ENCODE measurements around the gene ADGRV1.

ADGRV1 gene

GRCh38 chr5:91183743-91184142 is 625.1 kb downstream of the ADGRV1 start:
- H3K4me3 ChIP-seq (ENCODE audit: low read length): no peak overlapping the region
- TF ChIP-seq CTCF (conservative IDR thresholded peaks at IDR 0.05; ENCODE audit: low read depth, low read length): no peak
- DNase-seq (ENCODE audit: low read depth): no peak

GRCh38 chr5:91186101-91186500 is 627.5 kb downstream of the ADGRV1 start:
- no peak for TF ChIP-seq CTCF (conservative IDR thresholded peaks at IDR 0.05; ENCODE audit: low read depth, low read length)
- no peak overlapping the region for H3K4me3 ChIP-seq (ENCODE audit: low read length)
- no peak for DNase-seq (ENCODE audit: low read depth)

DNA sequence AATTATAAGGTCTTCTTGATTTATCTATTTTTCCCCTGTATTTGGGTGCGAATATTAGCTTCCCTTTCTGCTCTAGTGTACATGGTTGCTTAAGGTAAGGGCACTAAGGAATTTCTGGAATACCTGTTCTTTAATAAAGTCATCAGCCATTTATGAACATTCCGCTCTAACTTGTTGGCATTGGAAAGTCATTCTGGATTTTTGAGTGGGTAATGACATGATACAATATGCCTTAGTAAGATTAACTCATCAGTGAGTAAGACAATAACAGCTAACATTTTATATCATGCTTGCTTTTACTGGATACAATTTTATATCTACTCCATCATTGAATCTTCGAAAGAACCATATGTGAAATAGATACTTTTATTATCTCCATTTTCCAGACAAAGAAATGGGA is 628.4 kb downstream of the ADGRV1 start:
- TF ChIP-seq CTCF (conservative IDR thresholded peaks at IDR 0.05; ENCODE audit: low read depth, low read length): no peak
- no peak overlapping the region for H3K4me3 ChIP-seq (ENCODE audit: low read length)
- no peak for DNase-seq (ENCODE audit: low read depth)

GRCh38 chr5:91188755-91189154 is 630.2 kb downstream of the ADGRV1 start:
- TF ChIP-seq CTCF (conservative IDR thresholded peaks at IDR 0.05; ENCODE audit: low read depth, low read length): no peak
- DNase-seq (ENCODE audit: low read depth): no peak

GRCh38 chr5:91189480-91190313 is 631.1 kb downstream of the ADGRV1 start:
- H3K4me3 ChIP-seq (ENCODE audit: low read length): no peak overlapping the region
- no peak for TF ChIP-seq CTCF (conservative IDR thresholded peaks at IDR 0.05; ENCODE audit: low read depth, low read length)
- no peak for DNase-seq (ENCODE audit: low read depth)

More at GRCh38 chr5:91188755-91189154, 630.2 kb downstream of the ADGRV1 start:
- no peak overlapping the region for H3K4me3 ChIP-seq (ENCODE audit: low read length)

DNA sequence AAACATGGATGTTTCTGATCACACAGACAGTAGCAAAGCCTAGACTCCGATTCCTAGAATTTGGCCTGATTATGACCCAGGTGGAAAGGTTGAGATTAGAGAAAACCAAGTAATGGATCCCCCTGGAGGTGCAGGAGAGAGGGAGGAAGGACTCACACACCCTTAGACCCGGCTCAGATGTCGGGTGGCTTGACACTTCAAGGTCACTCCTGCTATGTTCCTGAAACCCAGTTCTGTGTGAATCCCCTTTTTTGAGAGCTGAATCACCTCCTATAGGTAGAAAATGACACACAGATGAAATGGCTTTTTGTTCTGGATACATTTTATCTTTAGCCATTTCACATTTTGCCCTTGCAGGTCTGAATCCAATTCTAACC is 631.7 kb downstream of the ADGRV1 start:
- H3K4me3 ChIP-seq (ENCODE audit: low read length): no peak overlapping the region

More for the DNA sequence above, 631.7 kb downstream of the ADGRV1 start:
- TF ChIP-seq CTCF (conservative IDR thresholded peaks at IDR 0.05; ENCODE audit: low read depth, low read length): no peak
- no peak for DNase-seq (ENCODE audit: low read depth)

All from retinal pigment epithelial cell (primary cell).